ENCODE results near the gene CRYGD.
"Not testable (repeated sequence)": the region's sequence is repeated elsewhere in the genome, so short reads cannot be mapped to it uniquely, and the experiment has no call there.

CRYGD gene

DNA sequence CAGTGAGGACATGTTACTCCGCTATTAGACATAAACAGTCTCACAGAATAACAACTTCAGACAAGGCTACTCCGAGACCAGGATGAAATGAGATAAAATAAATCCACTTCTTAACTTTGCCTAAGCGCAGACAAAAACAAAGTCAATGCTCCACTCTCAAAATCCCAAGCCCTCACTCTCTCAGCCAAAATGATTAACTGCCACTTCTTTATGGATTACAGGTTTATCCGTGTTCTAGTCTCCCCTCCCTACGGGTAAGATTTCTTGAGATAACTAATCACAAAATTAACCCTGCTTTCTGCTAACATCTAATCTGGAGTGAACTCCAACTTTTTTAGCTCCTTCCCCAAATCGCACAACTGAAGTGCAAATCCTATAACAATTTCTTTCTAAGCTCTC is 6.4 kb upstream of the CRYGD start:
- peak; percentile 33 for FAIRE-seq
- no peak for DNase-seq (ENCODE audit: insufficient read length, low spot score)

DNA sequence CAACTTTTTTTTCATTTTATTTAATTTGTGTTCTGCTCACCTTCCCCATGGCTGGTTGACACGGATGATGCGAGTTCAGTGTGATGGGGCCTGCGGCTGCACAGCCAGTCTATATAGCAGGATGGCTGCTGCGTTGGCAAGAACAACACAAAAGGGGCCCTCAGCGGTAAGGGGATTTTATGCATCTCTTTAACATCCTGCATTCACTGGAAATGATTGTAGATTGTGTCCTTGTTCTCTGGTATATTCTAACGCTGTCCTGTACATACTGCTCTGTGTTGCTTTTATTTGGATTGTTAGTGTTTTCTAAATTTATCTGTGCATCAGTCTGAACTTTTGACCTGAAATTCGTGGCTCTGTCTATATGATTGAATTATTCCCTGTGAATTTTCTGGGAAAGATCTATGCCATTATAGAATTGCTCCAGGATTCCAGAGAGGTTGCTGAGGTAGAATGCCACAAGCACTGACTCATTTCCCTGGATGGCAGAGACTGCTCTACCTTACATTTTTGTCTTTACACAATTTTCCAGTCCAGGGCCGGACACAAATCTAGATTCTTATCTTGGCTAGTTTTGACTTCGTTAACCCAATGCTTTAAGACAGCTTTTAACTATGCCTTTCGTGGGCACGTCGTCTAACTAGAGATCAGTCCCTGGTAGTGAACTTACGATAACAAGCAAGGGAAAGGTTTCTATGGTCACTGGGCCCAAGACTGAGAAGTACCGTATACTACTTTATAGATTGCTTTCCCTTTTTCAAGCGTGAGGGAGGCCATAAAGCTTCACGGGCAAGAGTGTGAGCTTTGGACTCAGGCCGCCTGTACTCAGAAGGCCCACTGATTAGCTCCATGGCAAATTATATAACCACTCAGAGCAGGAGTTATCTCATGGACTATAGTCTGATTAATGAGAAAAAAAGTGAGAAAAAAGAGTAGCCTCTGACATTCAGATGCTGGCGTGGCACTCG is 5.7 kb upstream of the CRYGD start, which contains the start of gene CRYGC:
TSS of gene CRYGC (minus strand) at position 85 of the 968 bp plus-strand sequence. CDS start at position 49, 36 bp downstream.
- DNase-seq (ENCODE audit: insufficient read length, low spot score) (peak; percentile 35), FAIRE-seq (peak; percentile 69)

DNA sequence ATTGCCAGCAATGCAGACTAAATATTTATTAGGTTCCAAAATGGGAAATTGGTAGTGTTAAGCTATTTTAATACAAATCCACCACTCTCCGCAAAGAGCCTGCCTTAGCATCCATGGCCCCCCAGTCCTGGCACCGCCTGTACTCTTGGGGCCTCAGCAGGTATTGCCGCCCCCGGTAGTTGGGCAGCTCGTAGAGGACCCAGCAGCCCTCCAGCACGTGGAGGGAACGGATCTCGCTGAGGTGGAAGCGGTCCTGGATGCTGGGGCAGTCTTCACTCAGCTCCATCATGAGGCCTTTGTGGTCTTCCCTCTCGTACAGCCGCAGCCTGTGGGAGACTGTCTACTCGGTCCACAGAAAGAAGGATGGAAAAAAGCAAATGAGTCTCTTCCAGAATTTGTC is 3.8 kb upstream of the CRYGD start:
- no peak for FAIRE-seq
- no peak for DNase-seq (ENCODE audit: insufficient read length, low spot score)

DNA sequence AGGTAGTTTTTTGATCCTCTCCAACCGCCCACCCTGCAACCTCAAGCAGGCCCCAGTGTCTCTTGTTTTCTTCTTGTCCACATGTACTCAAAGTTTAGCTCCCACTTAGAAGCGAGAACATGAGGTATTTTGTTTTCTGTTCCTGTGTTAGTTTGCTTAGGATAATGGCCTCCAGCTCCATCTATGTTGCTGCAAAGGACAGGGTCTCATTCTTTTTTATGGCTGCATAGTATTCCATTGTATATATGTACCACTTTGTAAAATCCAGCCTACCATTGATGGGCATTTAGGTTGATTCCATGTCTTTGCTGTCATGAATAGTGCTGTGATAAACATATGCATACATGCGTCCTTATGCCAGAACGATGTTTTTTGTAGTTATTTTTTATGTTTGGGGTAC is 2.8 kb upstream of the CRYGD start:
- FAIRE-seq, result no peak
- DNase-seq (ENCODE audit: insufficient read length, low spot score), result no peak

DNA sequence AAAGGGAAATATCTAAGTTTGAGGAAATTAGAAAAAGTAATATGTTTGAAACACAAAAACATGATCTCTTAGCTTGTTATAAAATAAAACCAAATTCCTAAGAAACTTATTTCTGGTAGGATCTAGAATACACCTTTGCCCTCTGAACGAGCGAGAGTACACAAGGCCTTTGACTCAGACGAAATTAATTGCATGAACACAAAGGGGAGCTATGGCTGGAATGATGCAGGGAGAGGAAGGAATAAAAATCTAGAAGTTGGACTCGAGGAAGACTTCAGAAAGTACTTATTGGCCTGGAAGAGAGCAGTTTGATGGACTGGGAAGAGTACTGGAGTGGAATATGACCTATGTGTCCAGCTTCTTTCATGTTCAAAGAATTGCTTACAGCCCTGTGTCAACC is 927 bp upstream of the CRYGD start:
- DNase-seq (ENCODE audit: insufficient read length, low spot score) (no peak), FAIRE-seq (no peak)

DNA sequence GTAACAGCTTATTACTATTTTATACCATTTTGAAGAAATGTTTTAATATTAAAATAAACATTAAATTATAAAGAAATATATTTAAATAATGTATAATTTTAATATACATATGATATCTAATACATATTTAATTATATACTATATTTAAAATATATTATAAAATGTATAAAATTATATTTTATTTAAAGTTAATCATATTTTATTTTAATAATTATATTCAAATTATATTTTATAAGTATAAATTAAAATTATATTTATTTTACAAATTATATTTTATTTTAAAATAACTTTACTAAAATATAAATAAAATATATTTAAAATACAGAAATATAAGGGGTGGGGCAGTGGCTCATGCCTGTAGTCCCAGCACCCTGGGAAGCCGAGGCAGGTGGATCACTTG is 2.1 kb downstream of the CRYGD start:
- FAIRE-seq (no peak), DNase-seq (ENCODE audit: insufficient read length, low spot score) (no peak)

DNA sequence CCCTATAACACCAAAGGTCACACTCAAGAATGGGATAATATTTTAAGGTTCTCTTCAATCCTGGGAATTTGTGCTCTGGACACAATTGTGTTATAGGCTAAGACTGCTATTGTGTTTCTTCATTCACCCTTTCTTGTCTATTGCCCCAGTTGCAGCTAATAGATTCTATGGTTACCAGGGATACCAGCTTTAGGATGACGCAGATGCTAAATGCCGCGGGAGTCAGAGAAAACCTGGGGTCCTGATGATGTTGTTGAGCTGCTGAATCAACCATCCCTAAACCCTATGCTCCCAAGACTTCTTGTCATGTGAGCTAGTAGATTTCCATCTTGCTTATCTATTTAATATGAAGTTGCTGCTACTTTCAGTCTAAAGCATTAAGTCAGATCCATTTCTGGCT is 5.4 kb downstream of the CRYGD start:
- no peak for FAIRE-seq

DNA sequence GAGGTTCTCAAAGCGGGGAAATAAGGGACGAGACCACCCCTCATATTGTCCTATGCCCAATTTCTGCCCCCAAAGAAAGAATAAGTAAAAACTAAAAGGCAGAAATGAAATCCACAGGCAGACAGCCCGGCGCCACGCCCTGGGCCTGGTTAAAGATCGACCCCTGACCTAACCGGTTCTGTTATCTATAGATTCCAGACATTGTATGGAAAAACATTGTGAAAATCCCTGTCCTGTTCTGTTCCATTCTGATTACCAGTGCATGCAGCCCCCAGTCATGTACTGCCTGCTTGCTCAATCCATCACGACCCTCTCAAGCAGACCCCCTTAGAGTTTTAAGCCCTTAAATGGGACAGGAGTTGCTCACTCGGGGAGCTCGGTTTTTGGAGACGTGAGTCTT is 6.9 kb downstream of the CRYGD start:
- not testable (repeated sequence) for FAIRE-seq; DNase-seq (ENCODE audit: insufficient read length, low spot score)

More for the DNA sequence above, 5.4 kb downstream of the CRYGD start:
- no peak for DNase-seq (ENCODE audit: insufficient read length, low spot score)

DNA sequence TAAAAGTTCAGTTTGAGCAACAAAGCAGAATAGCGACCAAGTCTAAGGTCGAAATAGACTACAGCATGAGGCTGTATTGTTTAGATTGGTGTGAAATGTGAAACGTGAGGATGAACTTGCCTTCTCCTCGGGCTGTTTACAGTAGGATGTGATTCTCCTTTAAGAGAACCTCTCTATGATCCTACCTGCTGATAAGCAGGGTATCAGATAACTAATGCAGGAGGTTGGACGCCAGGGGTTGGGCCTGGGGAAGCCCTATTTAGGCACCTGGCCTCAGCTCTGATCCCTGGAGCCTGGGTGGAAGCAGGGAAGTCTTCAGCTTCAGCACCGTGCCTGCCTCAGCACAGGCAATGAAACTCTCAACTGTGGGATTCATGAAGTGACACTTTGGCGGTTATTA is 11.4 kb downstream of the CRYGD start:
- FAIRE-seq (no peak), DNase-seq (ENCODE audit: insufficient read length, low spot score) (no peak)

DNA sequence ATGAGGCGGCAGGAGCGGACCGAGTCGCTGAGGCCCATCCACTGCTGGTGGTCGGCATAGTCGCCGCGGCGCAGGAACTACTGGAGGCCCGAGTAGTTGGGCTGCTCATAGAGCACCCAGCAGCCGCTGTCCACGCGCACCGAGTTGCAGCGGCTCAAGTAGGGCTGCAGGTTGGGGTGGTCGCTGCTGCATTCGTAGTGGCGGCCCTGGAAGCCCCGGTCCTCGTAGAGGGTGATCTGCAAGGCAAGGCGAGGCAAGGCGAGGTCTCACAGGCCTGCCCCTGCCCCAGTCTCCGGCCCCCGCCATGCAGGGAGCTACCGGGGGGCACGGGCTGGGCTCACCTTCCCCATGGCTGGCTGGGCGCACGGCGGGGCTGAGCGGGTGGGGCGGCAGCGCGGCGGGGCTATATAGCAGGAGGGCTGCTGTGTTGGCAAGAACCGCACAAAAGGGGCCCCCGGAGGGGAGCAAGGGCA is 12.0 kb downstream of the CRYGD start:
- DNase-seq (ENCODE audit: insufficient read length, low spot score); FAIRE-seq: not testable (repeated sequence)

DNA sequence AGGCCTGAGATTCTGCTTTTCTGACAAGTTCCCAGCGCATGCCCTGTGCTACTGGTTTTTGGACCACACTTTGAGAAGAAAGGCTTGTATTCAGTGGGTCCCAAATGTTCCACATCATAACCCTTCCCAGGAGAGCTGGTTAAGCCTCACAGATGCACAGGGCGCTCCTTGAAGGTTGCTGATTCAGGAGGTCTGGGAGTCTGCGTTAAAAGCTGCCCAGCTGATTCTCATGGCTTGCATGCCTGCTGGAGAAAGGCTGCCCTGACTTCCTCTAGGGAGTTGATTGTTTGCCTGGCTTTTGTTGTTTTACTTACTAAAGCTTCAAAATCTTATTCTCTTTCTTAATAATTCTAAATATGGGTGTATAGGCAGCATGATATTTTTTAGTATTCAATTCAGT is 20.7 kb downstream of the CRYGD start:
- DNase-seq (ENCODE audit: insufficient read length, low spot score) (no peak), FAIRE-seq (no peak)

DNA sequence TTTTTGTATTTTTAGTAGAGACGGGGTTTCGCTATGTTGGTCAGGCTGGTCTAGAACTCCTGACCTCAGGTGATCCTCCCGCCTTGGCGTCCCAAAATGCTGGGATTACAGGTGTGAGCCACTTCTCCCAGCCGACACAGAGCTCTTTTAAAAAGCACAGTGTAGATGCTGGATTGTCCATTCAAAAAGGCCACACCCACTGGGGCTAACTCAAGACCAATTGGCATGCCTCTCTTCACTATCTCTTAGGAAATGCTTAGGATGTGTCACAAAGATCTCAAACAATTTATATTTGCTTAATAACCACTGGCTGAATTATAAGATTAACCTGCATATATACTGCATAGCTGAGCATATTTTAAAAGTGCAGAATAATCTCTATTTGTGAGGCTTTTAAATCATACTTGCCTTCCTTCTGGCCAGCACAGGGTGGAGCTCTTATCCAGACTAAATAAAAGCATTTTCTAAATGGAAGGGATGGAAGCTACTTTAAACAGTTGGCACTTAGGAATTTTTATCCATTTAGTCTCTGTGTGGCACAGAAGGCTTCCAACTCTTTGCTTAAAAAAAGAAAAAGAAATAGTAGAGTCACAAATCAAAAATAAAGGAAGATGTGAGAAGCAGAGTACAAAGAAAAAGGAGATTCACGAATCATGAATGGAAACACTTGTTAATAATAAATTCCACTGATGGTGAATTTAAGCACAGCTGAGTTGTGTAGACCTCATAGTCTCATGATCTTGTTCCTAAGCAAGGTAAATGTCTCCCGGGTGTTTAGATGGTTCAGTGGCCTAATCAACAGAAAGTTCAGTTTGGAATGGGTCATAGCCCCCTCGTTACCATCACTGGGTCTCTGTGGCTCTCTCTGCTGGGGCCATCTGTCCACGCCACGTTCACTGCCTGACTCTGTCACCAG is 22.4 kb downstream of the CRYGD start:
- FAIRE-seq, result no peak
- DNase-seq (ENCODE audit: insufficient read length, low spot score), result peak; percentile 29

DNA sequence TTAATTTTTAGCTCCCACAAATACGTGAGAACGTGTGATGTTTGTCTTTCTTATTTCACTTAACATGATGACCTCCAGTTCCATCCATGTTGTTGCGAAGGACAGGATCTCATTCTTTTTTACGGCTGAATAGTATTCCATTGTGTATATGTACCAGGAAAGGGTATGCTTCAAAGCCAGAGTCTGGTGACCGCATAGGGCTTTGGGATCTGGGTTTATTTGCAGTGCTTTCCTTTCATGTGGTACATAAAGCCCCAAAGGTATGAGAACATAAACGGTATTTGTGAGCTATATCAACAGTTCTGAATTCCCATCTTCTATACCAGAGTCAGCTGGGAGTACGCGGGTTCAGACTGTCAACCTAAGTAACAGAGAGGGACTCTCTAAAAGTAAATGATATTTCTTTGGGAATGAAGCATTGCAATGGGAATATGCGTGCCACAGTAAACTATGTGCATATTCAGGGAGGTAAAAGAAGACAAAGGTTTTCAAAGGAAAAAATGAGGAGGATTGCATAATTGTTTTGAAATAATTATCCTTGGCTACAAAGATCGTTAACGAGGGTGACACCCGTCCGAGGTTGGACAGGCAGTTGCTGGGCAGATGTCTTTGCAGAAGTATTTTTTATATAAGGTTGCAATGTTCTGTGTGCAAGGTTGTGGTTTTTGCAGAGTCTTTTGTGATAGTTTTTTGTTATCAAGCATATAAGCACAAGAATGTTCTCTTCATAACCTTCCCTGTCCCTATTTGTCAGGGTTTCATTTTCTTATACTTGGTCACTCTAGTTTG is 24.4 kb downstream of the CRYGD start:
- DNase-seq (ENCODE audit: insufficient read length, low spot score) (no peak), FAIRE-seq (no peak)

DNA sequence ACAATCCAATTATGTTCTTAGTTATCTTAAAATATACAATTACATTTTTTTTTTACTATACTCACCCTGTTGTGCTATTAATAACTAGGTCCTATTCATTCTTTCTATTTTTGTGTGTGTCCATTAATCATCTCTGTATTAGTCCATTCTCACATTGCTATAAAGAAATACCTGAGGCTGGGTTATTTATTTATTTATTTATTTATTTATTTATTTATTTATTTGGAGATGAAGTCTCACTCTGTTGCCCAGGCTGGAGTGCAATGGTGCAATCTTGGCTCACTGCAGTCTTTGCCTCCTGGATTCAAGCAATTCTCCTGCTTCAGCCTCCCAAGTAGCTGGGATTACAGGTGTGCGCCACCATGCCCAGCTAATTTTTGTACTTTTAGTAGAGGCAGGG is 25.6 kb downstream of the CRYGD start:
- not testable (repeated sequence) for DNase-seq (ENCODE audit: insufficient read length, low spot score); FAIRE-seq

DNA sequence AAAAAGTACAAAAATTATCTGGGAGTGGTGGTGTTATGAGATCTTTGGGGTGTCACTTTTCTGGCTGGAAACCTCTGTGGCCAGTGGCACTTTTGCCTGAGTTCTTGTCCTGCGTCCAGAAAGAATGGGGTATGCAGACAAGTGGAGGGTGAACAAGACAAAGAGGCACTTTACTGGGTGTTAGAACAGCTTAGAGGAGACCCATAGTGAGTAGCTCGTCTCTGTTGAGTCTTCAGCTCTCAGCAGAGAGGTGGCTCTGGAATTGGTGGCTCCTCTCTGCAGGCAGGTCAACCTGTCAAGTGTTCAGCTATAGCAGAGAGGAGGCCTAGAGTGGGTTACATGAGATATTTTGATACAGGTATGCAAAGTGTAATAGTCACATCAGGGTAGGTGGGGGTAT is 26.1 kb downstream of the CRYGD start:
- FAIRE-seq, result no peak

DNA sequence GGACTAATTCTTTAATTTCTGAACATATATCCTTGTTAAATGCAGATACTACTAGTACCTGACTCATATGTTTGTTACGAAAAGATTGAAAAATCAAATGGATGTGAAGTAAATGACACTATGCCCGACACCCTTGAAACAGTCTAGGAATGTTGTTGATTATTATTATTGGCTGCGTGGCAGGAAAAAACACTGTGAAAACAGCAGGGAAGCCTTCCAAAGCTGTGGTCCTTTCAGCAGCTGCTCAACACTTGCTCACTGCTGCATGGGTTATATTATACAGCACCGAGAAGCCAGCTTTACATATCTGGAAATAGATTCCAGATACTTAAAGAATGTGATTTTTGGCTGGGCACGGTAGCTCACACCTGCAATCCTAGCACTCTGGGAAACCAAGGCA is 26.5 kb downstream of the CRYGD start:
- no peak for FAIRE-seq

More for the DNA sequence above, 26.1 kb downstream of the CRYGD start:
- no peak for DNase-seq (ENCODE audit: insufficient read length, low spot score)

DNA sequence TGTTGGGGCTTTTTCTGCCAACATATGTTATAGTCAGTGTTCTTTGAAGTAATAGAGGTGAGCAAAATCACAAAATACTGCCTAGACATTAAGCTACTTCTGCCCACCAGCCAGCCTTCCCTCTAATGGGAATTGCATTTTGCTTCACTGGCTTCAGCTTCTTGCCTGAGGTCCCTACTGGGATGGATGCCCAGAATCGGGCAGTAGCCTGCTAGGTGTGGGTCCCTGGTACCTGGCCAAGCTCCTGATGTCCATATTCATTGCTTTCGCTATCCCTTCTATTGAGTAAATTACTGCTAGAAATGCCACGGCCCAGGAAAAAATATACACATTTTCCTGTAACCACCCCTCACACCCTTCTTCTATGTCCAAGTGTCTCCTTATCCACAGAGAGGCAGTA is 27.0 kb downstream of the CRYGD start:
- no peak for FAIRE-seq
- no peak for DNase-seq (ENCODE audit: insufficient read length, low spot score)

More for the DNA sequence above, 26.5 kb downstream of the CRYGD start:
- no peak for DNase-seq (ENCODE audit: insufficient read length, low spot score)

DNA sequence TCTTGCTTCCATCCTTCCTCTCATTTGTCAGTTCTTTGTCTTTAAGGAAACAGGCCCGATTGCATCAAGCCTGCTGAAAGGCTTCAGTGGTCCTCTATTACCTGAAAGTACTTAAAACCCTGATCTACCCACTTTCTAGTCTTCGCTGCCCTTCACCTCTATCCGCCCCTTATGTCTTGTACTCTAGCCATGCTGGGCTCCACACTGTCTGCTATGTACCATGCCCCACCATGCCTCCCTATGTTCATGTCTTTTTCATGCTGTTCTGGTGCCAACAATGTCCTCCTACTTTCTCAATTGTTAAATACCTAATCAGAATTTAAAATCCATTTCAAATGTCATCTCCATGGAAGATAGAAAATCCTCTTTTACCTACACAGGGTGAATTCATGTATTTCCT is 28.2 kb downstream of the CRYGD start:
- DNase-seq (ENCODE audit: insufficient read length, low spot score), result no peak
- no peak for FAIRE-seq

DNA sequence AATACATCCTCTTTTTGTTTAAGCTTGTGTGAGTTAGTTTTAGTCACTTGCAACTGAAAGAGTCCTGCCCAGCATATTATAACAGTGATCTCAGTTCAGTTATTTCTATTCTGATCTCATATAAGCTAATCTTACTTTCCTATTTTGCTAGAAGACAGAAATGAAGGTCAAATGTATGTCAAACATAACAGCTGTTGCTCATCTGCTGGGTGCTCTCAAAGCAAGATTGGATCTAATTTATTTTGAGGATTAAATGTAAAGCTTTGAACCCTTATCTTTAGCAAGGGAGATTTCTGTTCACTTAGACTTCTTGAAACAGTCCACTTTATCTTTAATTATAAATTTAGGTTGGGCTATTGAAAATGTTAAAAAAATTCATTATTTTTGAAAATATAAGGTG is 31.2 kb downstream of the CRYGD start:
- DNase-seq (ENCODE audit: insufficient read length, low spot score) (no peak), FAIRE-seq (no peak)

DNA sequence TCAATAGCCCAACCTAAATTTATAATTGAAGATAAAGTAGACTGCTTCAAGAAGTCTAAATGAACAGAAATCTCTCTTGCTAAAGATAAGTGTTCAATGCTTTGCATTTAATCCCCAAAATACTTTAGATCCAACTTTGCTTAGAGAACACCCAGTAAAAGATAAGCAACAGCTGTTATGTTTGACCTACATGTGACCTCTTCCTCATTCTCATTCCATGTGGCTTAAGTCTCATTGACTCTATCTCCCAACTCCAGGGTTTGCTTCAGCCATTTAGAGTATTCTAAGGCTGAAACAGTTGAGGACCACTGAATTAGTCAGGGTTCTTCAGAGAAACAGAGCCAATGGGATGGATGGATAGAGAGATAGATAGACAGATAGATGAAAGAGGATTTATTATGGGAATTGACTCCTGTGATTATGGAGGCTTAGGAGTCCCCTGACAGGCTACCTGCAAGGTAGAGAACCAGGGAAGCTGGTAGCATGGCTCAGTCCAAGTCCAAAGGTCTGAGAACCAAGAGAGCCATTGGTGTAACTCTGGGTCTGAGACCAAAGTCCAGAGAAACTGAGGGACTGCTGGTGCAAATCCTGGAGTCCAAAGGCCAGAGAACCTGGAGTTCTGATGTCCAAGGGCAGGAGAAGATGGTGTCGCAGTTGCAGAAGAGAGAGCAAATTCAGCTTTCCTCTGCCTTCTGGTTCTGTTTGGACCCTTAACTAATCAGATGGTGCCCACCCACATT is 32.1 kb downstream of the CRYGD start:
- DNase-seq (ENCODE audit: insufficient read length, low spot score), result no peak
- FAIRE-seq, result no peak
